TTC549 (cell line): ENCODE data around the gene RFX1.

ENCODE experiments used
- FAIRE-seq: peaks from 2 replicates; lab custom pipeline; 2012; peaks lifted over from hg19 to GRCh38; lab: Jason Lieb, UNC

Gene RFX1

GRCh38 chr19:13995878-13996765, 10.0 kb downstream of the RFX1 start:
- FAIRE-seq = no peak

- no peak for FAIRE-seq
Observed at GRCh38 chr19:13995017-13995728, 10.9 kb downstream of the RFX1 start.

- no peak for FAIRE-seq
Observed at GRCh38 chr19:13993590-13994300, 12.4 kb downstream of the RFX1 start.

GRCh38 chr19:13992025-13992424, 14.1 kb downstream of the RFX1 start:
- FAIRE-seq = no peak

GRCh38 chr19:13990085-13990484, 16.0 kb downstream of the RFX1 start:
- FAIRE-seq = no peak

GRCh38 chr19:13989487-13989886, 16.6 kb downstream of the RFX1 start:
- no peak for FAIRE-seq

GRCh38 chr19:13987101-13987890, 18.8 kb downstream of the RFX1 start:
- no peak for FAIRE-seq

GRCh38 chr19:13986348-13986904, 19.7 kb downstream of the RFX1 start:
- no peak for FAIRE-seq

- no peak for FAIRE-seq
Observed at GRCh38 chr19:13985771-13986347, 20.3 kb downstream of the RFX1 start.

- FAIRE-seq = no peak
Observed at GRCh38 chr19:13984875-13985741, 21.0 kb downstream of the RFX1 start.

GRCh38 chr19:13984186-13984585, 21.9 kb downstream of the RFX1 start:
- no peak for FAIRE-seq

- FAIRE-seq = no peak
Observed at GRCh38 chr19:13983213-13983889, 22.8 kb downstream of the RFX1 start.

- FAIRE-seq = no peak
Observed at GRCh38 chr19:13982773-13983172, 23.3 kb downstream of the RFX1 start.

GRCh38 chr19:13981988-13982501, 24.1 kb downstream of the RFX1 start:
- no peak for FAIRE-seq

- FAIRE-seq = no peak
Observed at GRCh38 chr19:13981467-13981866, 24.7 kb downstream of the RFX1 start.

- FAIRE-seq = no peak
Observed at GRCh38 chr19:13981021-13981420, 25.1 kb downstream of the RFX1 start.

GRCh38 chr19:13980340-13980739, 25.8 kb downstream of the RFX1 start:
- no peak for FAIRE-seq

- FAIRE-seq = no peak
Observed at GRCh38 chr19:13979686-13980085, 26.4 kb downstream of the RFX1 start.

- FAIRE-seq = no peak
Observed at GRCh38 chr19:13979244-13979615, 26.9 kb downstream of the RFX1 start.
